Measurements from ENCODE around the gene ITGB4.

The ITGB4 gene

DNA sequence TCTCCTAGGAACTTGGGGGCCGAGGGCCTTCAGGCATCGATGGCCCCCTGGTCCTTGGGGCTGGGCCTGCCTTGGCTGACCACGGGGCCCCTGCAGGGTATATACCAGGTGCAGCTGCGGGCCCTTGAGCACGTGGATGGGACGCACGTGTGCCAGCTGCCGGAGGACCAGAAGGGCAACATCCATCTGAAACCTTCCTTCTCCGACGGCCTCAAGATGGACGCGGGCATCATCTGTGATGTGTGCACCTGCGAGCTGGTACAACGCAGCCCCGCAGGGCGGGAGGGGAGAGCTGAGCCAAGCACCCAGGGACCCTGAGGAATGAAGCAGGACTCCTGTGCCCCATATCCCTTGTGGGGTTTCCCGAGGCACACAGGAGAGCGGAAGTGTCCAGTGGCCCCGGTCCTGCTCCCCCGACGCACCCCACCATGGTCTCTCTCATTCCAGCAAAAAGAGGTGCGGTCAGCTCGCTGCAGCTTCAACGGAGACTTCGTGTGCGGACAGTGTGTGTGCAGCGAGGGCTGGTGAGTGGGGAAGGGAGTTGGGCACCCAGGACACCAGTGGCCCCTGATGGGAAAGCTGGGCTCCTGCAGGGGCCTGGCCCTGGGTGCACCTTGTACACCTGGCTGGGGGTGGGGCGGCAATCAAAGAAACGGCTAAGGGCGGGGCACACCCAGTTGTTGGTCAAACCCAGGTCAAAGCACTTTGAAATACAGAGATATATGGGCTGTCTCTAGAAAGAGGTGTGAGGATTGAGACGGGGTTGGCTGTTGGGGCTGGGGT, 10.6 kb downstream of the ITGB4 start:
- no peak for DNase-seq

DNA sequence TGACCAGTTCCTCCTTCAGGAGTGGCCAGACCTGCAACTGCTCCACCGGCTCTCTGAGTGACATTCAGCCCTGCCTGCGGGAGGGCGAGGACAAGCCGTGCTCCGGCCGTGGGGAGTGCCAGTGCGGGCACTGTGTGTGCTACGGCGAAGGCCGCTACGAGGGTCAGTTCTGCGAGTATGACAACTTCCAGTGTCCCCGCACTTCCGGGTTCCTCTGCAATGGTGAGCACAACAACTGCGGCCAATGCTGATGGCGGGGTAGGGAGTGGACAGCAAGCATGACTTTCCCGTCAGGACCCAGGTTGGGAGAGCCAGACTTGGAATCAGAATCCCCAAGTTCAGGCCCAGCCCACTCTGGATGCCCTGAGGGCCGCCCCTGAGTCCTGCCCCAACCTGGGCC, 12.2 kb downstream of the ITGB4 start:
- no peak for DNase-seq

DNA sequence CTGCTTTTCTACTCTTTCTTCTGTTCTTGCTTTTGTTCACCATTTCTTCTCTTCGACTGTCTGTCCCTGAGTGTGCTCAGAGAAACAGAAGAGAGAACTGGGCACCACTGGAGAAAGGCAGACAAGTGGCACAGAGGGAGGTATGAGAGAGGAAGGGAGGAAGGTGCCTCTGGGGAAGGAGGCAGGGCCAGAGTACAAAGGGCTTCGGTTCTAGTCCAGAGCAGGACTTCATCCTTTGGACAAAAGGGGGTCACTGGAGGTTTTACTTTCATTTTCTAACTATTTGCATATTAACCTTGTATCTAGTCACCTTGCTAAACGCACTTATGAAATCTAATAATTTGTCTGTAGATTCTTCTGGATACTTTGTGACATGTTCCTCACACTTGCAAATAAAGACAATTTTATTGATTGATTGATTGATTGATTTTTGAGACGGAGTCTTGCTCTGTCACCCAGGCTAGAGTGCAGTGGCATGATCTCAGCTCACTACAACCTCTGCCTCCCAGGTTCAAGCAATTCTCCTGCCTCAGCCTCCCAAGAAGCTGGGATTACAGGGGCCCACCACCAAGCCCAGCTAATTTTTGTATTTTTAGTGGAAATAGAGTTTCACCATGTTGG, 13.5 kb downstream of the ITGB4 start:
- no peak for DNase-seq

DNA sequence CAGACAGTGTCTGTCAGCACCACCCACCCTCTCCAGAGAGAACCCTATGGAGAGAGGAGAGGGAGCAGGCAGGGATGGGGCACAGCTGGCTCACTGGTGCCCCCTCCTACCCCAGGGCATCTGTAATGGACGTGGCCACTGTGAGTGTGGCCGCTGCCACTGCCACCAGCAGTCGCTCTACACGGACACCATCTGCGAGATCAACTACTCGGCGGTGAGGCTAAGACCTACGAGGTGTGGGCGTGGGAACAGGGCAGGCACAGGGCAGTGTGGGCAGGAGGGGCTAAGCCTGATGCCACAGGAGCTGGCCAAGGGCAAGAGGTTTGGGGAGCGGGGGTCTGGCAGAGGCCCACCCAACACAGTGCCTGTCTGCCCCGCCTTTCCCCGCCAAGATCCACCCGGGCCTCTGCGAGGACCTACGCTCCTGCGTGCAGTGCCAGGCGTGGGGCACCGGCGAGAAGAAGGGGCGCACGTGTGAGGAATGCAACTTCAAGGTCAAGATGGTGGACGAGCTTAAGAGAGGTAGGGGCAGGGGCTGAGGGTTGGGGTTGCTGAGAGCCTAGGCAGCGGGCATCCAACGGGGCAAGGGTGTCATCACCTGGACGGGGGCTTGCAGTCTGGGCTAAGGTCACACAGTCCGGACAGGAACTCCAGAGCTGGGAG, 15.0 kb downstream of the ITGB4 start:
- no peak for DNase-seq

DNA sequence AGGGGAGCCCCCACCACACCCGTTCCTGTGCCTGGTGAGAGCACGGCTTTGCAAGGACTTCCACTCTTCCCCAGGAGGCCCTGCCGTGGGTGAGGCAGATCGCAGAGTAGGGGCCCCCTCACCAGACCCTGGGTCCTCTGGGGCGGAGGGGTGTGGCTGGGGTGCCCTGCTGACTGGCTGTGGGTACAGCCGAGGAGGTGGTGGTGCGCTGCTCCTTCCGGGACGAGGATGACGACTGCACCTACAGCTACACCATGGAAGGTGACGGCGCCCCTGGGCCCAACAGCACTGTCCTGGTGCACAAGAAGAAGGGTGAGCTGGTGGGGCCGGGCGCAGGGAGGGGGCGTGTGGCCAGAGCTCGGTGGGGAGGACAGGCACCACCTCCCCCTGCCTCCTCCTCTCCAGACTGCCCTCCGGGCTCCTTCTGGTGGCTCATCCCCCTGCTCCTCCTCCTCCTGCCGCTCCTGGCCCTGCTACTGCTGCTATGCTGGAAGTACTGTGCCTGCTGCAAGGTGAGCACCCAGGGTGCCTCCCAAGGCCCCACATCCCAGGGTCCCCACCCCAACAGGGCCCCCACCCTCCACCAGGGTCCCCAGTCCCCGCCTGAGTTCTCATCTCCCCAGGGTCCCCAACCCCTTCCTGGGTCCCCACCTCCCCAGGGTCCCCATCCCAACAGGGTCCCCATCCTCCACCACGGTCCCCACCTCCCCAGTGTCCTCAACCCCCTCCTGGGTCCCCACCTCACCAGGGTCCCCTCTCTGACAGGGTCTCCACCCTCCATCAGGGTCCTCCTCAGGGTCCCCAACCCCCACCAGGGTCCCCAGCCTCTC, 16.1 kb downstream of the ITGB4 start:
- no peak for DNase-seq

DNA sequence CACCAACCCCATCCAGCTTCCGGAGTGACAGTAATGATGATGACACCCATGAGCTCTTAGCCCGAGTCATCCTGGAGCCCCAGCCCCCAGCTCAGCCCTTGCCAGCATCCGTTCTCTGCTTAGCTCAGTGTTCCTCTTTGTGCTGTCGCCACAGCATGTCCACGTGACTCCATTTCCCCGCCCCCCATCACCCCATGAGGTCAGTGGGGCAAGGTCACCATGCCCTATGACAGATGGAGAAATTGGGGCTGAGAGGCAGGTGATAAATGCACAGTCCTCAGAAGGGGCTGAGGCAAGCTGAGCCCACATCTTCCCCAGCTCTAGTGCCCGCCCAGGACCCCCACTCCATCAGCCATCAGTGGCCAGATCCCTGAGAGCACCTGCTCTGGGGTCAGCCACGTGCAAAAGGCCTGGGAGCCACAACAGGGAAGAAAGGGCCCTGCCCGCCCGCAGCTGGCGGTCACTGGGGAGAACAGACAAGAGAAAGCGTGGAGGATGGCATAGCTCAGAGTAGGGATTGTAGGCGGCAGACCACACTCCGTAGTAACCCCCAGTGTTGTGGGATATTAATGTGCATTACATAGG, 17.1 kb downstream of the ITGB4 start:
- DNase-seq = no peak

DNA sequence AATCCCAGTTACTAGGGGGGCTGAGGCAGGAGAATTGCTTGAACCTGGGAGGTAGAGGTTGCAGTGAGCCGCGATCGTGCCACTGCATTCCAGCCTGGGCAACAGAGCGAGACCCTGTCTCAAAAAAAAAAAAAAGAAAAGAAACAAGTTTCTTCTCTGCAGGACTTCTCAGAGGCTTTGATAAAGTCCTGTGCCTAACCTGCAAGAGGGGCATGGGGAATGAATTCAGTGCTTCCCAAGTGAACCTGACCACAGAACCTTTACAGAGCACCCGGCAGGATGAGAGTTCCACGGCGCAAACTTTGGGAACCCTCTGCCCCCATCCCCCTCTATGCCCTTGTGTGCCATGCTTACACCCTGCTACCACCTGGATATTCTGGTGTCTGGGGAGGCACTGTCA, 17.9 kb downstream of the ITGB4 start:
- no peak for DNase-seq

DNA sequence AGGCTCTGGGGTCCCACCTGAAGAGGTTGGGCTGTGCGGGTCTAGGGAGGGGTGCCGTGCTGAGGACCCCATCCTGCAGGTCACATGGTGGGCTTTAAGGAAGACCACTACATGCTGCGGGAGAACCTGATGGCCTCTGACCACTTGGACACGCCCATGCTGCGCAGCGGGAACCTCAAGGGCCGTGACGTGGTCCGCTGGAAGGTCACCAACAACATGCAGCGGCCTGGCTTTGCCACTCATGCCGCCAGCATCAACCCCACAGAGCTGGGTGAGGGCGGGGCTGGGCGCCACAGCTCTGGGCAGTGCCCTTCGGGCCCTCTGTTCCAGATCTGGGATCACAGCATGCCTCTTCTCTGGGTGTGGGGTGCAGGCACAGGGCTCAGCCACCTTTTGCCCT, 18.5 kb downstream of the ITGB4 start:
- DNase-seq = no peak

DNA sequence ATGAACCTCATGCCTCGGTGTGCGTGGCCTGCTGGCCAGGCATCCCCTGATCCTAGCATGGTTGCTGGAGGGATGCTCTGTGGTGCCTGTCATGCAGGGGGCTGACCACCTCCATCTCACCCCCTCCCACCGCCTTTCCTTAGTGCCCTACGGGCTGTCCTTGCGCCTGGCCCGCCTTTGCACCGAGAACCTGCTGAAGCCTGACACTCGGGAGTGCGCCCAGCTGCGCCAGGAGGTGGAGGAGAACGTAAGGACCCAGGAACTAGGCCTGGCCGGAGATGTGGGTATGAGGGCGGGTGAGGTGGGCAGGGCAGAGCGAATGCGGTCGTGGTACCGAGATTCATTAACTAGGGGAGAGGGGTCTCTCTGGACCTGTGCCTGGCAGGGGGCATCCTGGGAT, 19.0 kb downstream of the ITGB4 start:
- no peak for DNase-seq

DNA sequence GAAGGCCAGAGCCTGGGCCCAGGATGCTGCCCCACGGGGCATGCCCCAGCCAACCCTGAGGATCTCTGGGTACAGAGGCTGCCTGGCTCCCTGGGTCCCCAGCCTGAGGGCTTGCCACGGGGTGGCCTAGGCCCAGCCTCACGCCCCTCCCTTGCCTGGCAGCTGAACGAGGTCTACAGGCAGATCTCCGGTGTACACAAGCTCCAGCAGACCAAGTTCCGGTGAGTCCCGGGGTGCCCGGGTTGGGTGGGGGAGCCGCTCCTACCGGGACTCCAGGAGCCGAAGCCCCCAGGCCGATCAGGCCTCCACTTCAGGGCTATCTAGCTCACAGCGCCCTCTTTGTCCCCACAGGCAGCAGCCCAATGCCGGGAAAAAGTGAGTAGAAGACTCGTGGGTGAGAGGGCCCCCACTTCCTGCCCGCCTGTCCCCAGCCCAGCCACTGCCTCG, 19.4 kb downstream of the ITGB4 start:
- no peak for DNase-seq

DNA sequence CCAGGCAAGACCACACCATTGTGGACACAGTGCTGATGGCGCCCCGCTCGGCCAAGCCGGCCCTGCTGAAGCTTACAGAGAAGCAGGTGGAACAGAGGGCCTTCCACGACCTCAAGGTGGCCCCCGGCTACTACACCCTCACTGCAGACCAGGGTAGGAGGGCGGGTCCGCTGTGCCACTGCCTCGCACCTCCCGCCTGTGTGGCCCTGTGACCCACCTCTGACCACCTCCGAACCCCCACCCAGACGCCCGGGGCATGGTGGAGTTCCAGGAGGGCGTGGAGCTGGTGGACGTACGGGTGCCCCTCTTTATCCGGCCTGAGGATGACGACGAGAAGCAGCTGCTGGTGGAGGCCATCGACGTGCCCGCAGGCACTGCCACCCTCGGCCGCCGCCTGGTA, 21.1 kb downstream of the ITGB4 start:
- no peak for DNase-seq

DNA sequence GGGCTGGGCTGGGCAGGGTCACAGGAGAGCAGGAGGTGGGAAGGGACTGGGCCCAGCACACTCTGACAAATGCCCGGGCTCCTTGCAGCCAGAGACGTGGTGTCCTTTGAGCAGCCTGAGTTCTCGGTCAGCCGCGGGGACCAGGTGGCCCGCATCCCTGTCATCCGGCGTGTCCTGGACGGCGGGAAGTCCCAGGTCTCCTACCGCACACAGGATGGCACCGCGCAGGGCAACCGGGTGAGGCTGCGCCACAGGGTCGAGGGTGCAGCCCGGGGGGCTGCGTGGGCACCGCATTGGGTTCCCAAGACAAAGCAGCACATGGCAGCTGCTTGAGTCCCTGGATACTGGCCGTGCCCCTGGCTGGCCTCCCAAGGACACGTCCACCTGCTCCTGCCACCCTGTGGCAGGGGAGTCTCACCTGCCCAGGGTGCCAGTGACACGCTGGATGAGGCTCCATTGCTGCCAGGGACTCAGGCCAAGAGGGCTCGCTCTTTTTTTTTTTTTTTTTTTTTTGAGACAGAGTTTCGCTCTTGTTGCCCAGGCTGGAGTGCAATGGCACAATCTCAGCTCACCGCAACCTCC, 22.5 kb downstream of the ITGB4 start:
- no peak for DNase-seq

DNA sequence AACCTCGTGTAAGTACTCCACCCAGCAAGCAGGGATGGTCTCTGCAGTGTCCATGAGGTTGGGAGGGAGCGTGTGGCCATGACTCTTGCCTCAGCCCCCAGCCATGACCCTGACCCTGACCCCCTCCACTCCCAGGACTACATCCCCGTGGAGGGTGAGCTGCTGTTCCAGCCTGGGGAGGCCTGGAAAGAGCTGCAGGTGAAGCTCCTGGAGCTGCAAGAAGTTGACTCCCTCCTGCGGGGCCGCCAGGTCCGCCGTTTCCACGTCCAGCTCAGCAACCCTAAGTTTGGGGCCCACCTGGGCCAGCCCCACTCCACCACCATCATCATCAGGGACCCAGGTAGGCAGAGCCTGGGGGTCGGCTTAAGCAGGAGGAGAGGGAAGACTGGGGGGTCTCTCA, 27.4 kb downstream of the ITGB4 start:
- DNase-seq = no peak

DNA sequence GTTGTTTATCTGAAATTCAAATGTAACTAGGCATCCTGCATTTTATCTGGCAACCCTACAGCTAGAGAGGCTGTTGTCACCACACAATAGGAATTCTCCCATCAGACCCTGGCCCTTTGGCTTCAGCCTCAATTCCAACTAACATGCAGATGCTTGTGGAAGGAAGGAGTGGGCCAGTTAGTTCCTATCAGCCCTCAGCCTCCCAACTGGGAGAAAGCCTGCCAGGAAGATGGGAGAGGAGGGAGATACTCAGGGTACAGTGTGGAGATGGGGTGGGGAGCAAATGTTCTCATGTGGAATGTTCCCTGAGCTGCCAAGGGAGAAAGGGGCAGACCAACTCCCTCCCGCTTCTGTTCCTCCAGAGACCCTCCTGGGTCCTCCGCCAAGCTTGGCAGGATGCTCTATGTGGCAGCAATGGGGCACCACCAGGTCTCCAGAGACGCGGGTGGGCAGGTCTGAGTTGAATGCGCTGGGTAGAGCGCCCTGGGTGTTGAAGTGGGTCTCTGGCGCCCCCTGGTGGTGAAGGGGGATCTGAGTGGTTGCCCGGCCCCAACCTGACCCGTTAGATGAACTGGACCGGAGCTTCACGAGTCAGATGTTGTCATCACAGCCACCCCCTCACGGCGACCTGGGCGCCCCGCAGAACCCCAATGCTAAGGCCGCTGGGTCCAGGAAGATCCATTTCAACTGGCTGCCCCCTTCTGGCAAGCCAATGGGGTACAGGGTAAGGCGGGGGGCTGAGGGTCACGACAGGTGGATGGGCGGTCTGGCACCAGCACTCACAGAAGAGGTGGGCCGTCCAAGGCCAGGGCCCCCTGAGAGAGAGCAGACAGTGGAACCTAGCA, 28.5 kb downstream of the ITGB4 start:
- DNase-seq = peak; percentile 62

DNA sequence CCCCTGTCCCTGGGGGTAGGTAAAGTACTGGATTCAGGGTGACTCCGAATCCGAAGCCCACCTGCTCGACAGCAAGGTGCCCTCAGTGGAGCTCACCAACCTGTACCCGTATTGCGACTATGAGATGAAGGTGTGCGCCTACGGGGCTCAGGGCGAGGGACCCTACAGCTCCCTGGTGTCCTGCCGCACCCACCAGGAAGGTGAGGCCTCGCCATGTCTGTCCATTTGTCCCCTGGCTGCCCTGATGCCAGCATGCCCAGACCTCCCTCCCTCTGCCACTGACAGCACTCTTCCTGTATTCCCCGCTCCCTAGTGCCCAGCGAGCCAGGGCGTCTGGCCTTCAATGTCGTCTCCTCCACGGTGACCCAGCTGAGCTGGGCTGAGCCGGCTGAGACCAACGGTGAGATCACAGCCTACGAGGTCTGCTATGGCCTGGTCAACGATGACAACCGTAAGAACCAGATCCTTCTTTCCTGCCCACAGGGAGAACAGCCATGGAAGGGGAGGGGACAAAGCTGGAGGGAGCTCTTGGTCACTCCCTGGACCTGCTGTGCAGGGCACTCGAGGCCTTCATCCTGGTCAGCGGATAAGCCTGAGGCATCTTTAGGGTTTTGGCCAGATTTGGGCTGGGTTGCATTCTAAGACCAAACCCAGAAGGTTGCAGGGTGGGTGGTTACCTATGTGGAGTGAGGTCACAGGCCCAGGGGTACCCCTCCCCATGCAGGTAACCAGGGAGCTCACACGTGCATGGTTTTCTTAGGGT, 29.6 kb downstream of the ITGB4 start:
- DNase-seq = no peak

DNA sequence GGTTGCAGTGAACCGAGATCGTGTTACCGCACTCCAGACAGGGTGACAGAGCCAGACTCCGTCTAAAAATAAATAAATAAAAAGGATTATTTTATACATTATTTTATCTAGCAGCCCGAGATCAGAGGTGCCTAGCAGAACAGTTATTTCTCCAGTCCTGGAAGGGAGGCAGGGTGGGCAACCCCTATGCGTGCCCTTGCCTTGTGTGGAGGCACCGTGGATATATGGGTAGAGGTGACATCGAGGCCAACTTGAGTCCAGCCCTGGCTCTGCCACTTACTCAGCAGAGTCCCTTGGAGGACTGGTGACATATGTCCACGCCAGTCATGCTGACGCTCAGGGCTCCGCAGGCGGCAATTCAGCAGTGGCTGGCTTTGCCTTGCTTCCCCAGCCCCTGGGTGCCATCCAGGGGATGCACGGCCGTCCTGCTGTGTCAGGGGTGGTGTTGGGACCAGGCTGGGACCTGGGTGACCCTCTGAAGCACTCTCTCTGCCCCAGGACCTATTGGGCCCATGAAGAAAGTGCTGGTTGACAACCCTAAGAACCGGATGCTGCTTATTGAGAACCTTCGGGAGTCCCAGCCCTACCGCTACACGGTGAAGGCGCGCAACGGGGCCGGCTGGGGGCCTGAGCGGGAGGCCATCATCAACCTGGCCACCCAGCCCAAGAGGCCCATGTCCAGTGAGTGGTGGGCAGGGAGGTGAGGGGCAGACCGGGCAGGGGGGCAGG, 30.6 kb downstream of the ITGB4 start:
- DNase-seq = no peak

DNA sequence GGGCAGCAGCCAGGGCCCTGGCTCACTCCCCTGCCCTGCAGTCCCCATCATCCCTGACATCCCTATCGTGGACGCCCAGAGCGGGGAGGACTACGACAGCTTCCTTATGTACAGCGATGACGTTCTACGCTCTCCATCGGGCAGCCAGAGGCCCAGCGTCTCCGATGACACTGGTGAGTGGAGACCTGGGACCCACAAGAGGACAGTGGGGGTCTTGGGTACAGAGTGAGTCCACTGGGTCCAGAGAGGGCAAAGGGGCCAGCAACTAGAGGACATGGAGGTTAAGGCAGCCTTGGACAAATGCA, 31.1 kb downstream of the ITGB4 start:
- no peak for DNase-seq

DNA sequence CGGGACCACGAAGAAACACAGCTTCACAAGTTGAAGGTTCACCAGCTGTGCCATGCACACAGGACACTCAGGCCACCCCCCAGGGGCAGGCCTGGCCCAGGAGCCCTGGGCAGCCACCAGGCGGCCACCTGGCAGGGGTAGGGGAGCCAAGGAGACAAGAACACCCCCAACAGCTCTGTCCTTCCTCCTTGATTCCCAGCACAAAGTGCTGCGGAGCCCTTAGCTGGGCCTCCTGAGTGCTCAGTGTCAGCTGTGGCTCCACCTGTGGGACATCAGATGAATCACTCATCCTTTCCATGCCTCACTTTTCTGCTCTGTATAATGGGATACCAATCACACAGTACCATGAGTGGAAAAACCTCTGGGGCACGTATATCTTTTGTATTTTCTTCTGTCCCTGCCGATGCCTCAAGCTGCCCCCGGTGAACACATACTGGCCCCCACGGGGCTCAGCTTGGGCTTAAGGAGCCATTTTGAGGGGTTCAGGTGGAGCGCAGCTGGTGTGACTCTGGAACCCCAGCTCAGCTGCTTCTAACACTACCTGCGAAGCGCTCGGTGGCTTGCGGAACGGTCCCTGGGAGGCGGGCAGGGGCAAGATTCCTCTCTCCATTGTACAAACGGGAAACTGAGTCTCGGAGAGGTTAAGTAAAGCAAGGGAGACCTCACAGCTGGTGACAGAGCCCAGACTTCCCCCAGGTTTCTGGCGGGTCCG, 31.7 kb downstream of the ITGB4 start:
- DNase-seq = no peak

All from right kidney (tissue), 1 donor.